ENCODE measurements around the gene HDHD2. TPM values are rescaled to one million over a fixed set of nuclear protein-coding genes. Genes with fewer than 3 reads are reported as not detected.

The HDHD2 gene
- total RNA-seq, 4 donors from 2014 or later, result 14.2 to 34.3 (median 21.5) TPM

GRCh38 chr18:47080872-47081271 is 69.4 kb downstream of the HDHD2 start:
- DNase-seq (ENCODE audit: low spot score in 2 of 2), result no peak
- no peak overlapping the region for H3K4me3 ChIP-seq
- 90% methylated on average over 2 of the region's 2 CpGs for WGBS
- H3K27me3 ChIP-seq, result no peaks in the 10 kb centered on the region
- H3K9me3 ChIP-seq, result no peaks in the 10 kb centered on the region
- H3K4me1 ChIP-seq, result no peaks in the 10 kb centered on the region
- H3K36me3 ChIP-seq, result no peaks in the 10 kb centered on the region
- no peak for TF ChIP-seq POLR2A (IDR thresholded peaks at IDR 0.05)
- no peak for TF ChIP-seq CTCF (IDR thresholded peaks at IDR 0.05)
- TF ChIP-seq EP300 (IDR thresholded peaks at IDR 0.05), result no peak
- TF ChIP-seq POLR2AphosphoS5 (IDR thresholded peaks at IDR 0.05), result no peak
- no peak overlapping the region for H3K27ac ChIP-seq

DNA sequence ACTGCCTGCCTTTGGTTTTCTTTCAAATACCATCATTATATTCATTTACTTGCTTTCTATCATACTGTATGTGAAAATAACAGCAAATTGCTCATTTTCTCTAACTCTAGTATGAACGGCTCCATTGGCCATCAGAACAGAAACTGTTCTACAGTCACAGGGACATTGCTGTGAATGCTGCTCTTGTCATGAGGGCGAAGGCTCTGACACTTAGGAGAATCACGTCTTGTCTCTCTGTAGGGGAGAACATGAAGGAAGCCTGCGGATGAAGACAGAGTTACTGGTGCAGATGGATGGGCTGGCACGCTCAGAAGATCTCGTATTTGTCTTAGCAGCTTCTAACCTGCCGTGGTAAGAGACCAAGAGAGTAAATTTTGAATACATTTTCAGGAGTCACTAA is 73.2 kb downstream of the HDHD2 start:
- Histone ChIP-seq H3K4me3 (no peak overlapping the region), H3K27me3 (no peaks in the 10 kb centered on the region), H3K4me1 (no peaks in the 10 kb centered on the region), H3K9me3 (no peaks in the 10 kb centered on the region), H3K36me3 (no peaks in the 10 kb centered on the region), H3K27ac (no peak overlapping the region)
- no peak for DNase-seq (ENCODE audit: low spot score in 2 of 2)
- WGBS, result 94% methylated on average over 7 of the region's 7 CpGs
- TF ChIP-seq EP300 (IDR thresholded peaks at IDR 0.05), result no peak
- TF ChIP-seq POLR2A (IDR thresholded peaks at IDR 0.05), result no peak
- TF ChIP-seq CTCF (IDR thresholded peaks at IDR 0.05), result no peak
- no peak for TF ChIP-seq POLR2AphosphoS5 (IDR thresholded peaks at IDR 0.05)

DNA sequence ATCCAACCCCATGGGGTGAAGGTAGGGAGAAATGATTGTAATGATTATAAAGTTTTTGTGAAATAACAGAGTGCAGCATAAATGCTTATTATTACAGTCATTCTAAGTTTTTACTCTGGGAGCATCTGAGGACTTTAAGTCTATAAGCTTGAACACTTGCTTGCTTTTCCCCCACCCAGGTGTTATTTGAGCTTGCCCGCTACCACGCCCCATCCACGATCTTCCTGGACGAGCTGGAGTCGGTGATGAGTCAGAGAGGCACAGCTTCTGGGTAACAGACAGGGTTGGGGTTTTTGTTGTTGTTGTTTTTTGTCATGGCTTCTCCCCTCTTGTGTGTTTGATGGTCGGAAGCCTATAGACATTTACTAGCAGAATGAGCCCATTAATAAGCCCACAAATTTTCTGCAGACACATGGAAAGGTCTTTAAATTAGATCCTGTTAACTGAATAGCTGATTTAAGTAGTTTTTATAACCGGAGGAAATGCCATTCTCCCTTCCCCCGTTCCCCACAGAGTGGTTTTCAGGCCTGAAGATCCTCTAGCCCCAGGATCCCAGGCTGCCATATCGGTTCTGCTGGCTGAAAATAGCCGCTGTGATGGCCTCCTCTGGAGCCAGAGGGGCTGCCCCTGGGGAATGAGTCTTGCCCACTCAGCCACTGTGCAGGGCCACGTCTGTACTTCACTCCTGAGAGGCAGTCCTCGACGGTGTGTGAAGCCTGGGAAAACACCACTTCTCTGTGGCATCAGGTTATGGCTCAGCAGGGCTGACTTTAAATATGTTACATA is 75.0 kb downstream of the HDHD2 start:
- Histone ChIP-seq H3K4me3 (no peak overlapping the region), H3K27ac (no peak overlapping the region), H3K36me3 (no peaks in the 10 kb centered on the region), H3K4me1 (no peaks in the 10 kb centered on the region), H3K27me3 (no peaks in the 10 kb centered on the region), H3K9me3 (no peaks in the 10 kb centered on the region)
- TF ChIP-seq EP300 (IDR thresholded peaks at IDR 0.05) (no peak), CTCF (IDR thresholded peaks at IDR 0.05) (no peak), POLR2A (IDR thresholded peaks at IDR 0.05) (no peak)
- no peak for DNase-seq (ENCODE audit: low spot score in 2 of 2)
- WGBS, result 44% methylated on average over 13 of the region's 13 CpGs

DNA sequence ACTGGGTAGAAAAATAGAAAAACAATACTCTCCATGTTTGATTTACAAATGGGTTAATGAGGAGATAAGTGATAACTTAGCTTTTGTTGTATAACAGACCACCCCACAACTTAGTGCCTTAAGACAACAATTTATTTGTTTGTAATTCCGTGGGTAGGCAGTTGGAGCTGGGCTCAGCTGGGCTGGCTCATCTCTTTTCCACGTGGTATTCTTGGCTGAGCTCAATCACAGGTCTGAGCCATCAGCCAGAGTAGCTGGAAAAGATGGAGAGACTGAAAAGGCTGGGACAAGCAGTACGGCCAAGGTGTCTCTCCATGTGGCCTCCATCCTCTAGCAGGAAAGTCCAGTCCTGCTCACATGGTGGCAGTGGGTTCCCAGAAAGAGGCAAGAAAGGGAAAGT is 82.7 kb downstream of the HDHD2 start:
- Histone ChIP-seq H3K4me1 (no peaks in the 10 kb centered on the region), H3K27me3 (no peaks in the 10 kb centered on the region), H3K4me3 (no peak overlapping the region), H3K9me3 (no peaks in the 10 kb centered on the region), H3K36me3 (no peaks in the 10 kb centered on the region), H3K27ac (no peak overlapping the region)
- WGBS, result 62% methylated on average over 3 of the region's 3 CpGs
- DNase-seq (ENCODE audit: low spot score in 2 of 2), result no peak
- no peak for TF ChIP-seq EP300 (IDR thresholded peaks at IDR 0.05)
- TF ChIP-seq CTCF (IDR thresholded peaks at IDR 0.05), result no peak
- TF ChIP-seq POLR2A (IDR thresholded peaks at IDR 0.05), result no peak
- no peak for TF ChIP-seq POLR2AphosphoS5 (IDR thresholded peaks at IDR 0.05)

- no peaks in the 10 kb centered on the region for H3K4me1 ChIP-seq
- no peak for DNase-seq (ENCODE audit: low spot score in 2 of 2)
- WGBS, result 93% methylated on average over 8 of the region's 8 CpGs
- H3K36me3 ChIP-seq, result no peaks in the 10 kb centered on the region
- TF ChIP-seq EP300 (IDR thresholded peaks at IDR 0.05) (no peak), POLR2AphosphoS5 (IDR thresholded peaks at IDR 0.05) (no peak), POLR2A (IDR thresholded peaks at IDR 0.05) (no peak), CTCF (IDR thresholded peaks at IDR 0.05) (no peak)
- H3K27me3 ChIP-seq, result no peaks in the 10 kb centered on the region
- no peak overlapping the region for H3K4me3 ChIP-seq
- H3K9me3 ChIP-seq, result no peaks in the 10 kb centered on the region
- no peak overlapping the region for H3K27ac ChIP-seq
Measured at GRCh38 chr18:47063096-47063495, 87.2 kb downstream of the HDHD2 start.

Measured in suprapubic skin (tissue), 4 donors.